Omental fat pad (tissue), 4 donors: ENCODE data around the gene NKX2-4. TPM values are rescaled to one million over a fixed set of nuclear protein-coding genes. Genes with fewer than 3 reads are reported as not detected.

Experiments used
- ATAC-seq: fragments of 150-250 bp; one replicate; pipeline ENCODE4 v1.9.1; 2016; ENCODE audit warnings: mild to moderate bottlenecking, moderate library complexity; ENCODE audit not compliant: low FRiP score
- DNase-seq: peaks from one replicate; pipeline ENCODE4 v3.0.0-alpha.2; 2019; ENCODE audit warnings: low spot score
- CTCF ChIP-seq, 3 donors: fragments of 450-650 bp; IDR thresholded peaks; one replicate each; pipeline ENCODE4 v1.5.1; 2016 to 2017; ENCODE audit warnings: antibody characterized with exemption in 3 of 3, mild to moderate bottlenecking in 3 of 3, moderate library complexity in 2 of 3
- small RNA-seq: library from RNA; depleted of rRNA; stranded (forward); fragments of <200 nt; gene quantifications from one replicate; pipeline ENCODE3, GENCODE V24; 2016
- total RNA-seq, 4 donors: library from RNA; depleted of rRNA; stranded (reverse); fragments of >200 nt; gene quantifications; one replicate each; pipeline ENCODE4 v1.1.0, GENCODE V29; 2016

The NKX2-4 gene
- total RNA-seq, 4 donors from 2014 or later: not detected

GRCh38 chr20:21353236-21353635 lies 44.1 kb downstream of the NKX2-4 start:
- ATAC-seq: peak; percentile 80
- no peak for TF ChIP-seq CTCF (IDR thresholded peaks at IDR 0.05)
- DNase-seq: no peak

- ATAC-seq: no peak
- no peak for DNase-seq
- TF ChIP-seq CTCF (IDR thresholded peaks at IDR 0.05): no peak
Observed at GRCh38 chr20:21352703-21353102, 44.6 kb downstream of the NKX2-4 start.

Small RNA genes within 50 kb of the gene (small RNA-seq; reads per million reads assigned to genes)
- gene RN7SKP140: not detected

Other genes starting within 250 kb of the NKX2-4 start
- gene XRN2, start 94.2 kb downstream of the NKX2-4 start, total RNA-seq: 100 to 1,000 TPM in 1 of 4 donors, 10 to 100 TPM in 3; 60.5 to 116 (median 68.6) TPM
- gene NKX2-2, start 116.5 kb upstream of the NKX2-4 start, total RNA-seq: not detected